Measurements from ENCODE around the gene EIF6.

EIF6 gene

GRCh38 chr20:35240811-35241293 is 43.7 kb downstream of the EIF6 start:
- Histone ChIP-seq H3K27me3 (ENCODE audit: control insufficient read depth, insufficient read depth, low read length) (peaks cover 14% of the 10 kb centered on the region), H3K36me3 (ENCODE audit: insufficient read depth, low read length) (no peaks in the 10 kb centered on the region), H3K9ac (ENCODE audit: low read depth, low read length) (no peak overlapping the region), H3K9me3 (replicated peaks; ENCODE audit: low read length) (no peaks in the 10 kb centered on the region), H3K4me1 (ENCODE audit: control insufficient read depth, insufficient read depth, low read length) (no peaks in the 10 kb centered on the region), H3K4me3 (ENCODE audit: low read length) (no peak overlapping the region), H3K4me2 (ENCODE audit: low read length) (no peak overlapping the region)

- Histone ChIP-seq H3K4me3 (ENCODE audit: low read length) (no peak overlapping the region), H3K36me3 (ENCODE audit: insufficient read depth, low read length) (no peaks in the 10 kb centered on the region), H3K4me1 (ENCODE audit: control insufficient read depth, insufficient read depth, low read length) (no peaks in the 10 kb centered on the region), H3K9ac (ENCODE audit: low read depth, low read length) (no peak overlapping the region), H3K27me3 (ENCODE audit: control insufficient read depth, insufficient read depth, low read length) (peaks cover 14% of the 10 kb centered on the region), H3K4me2 (ENCODE audit: low read length) (no peak overlapping the region), H3K9me3 (replicated peaks; ENCODE audit: low read length) (no peaks in the 10 kb centered on the region)
These were observed 44.3 kb downstream of the EIF6 start for GRCh38 chr20:35240083-35240810.

- Histone ChIP-seq H3K9me3 (replicated peaks; ENCODE audit: low read length) (no peaks in the 10 kb centered on the region), H3K9ac (ENCODE audit: low read depth, low read length) (no peak overlapping the region), H3K4me2 (ENCODE audit: low read length) (no peak overlapping the region), H3K27me3 (ENCODE audit: control insufficient read depth, insufficient read depth, low read length) (peaks cover 14% of the 10 kb centered on the region), H3K4me1 (ENCODE audit: control insufficient read depth, insufficient read depth, low read length) (no peaks in the 10 kb centered on the region), H3K36me3 (ENCODE audit: insufficient read depth, low read length) (no peaks in the 10 kb centered on the region), H3K4me3 (ENCODE audit: low read length) (no peak overlapping the region)
These were observed 45.8 kb downstream of the EIF6 start for GRCh38 chr20:35238735-35239134.

- no peak overlapping the region for H3K9ac ChIP-seq (ENCODE audit: low read depth, low read length)
- no peak overlapping the region for H3K4me2 ChIP-seq (ENCODE audit: low read length)
- no peaks in the 10 kb centered on the region for H3K9me3 ChIP-seq (replicated peaks; ENCODE audit: low read length)
- H3K27me3 ChIP-seq (ENCODE audit: control insufficient read depth, insufficient read depth, low read length), result peaks cover 14% of the 10 kb centered on the region
- no peaks in the 10 kb centered on the region for H3K36me3 ChIP-seq (ENCODE audit: insufficient read depth, low read length)
- H3K4me1 ChIP-seq (ENCODE audit: control insufficient read depth, insufficient read depth, low read length), result no peaks in the 10 kb centered on the region
- H3K4me3 ChIP-seq (ENCODE audit: low read length), result no peak overlapping the region
These were observed 46.4 kb downstream of the EIF6 start for GRCh38 chr20:35238170-35238569.

- no peaks in the 10 kb centered on the region for H3K9me3 ChIP-seq (replicated peaks; ENCODE audit: low read length)
- peaks cover 12% of the 10 kb centered on the region for H3K27me3 ChIP-seq (ENCODE audit: control insufficient read depth, insufficient read depth, low read length)
- no peak overlapping the region for H3K4me3 ChIP-seq (ENCODE audit: low read length)
- H3K4me1 ChIP-seq (ENCODE audit: control insufficient read depth, insufficient read depth, low read length), result peaks cover 4% of the 10 kb centered on the region
- H3K4me2 ChIP-seq (ENCODE audit: low read length), result no peak overlapping the region
- H3K9ac ChIP-seq (ENCODE audit: low read depth, low read length), result no peak overlapping the region
- H3K36me3 ChIP-seq (ENCODE audit: insufficient read depth, low read length), result no peaks in the 10 kb centered on the region
These were observed 47.1 kb downstream of the EIF6 start for GRCh38 chr20:35237486-35237885.

- Histone ChIP-seq H3K9me3 (replicated peaks; ENCODE audit: low read length) (no peaks in the 10 kb centered on the region), H3K36me3 (ENCODE audit: insufficient read depth, low read length) (no peaks in the 10 kb centered on the region), H3K4me1 (ENCODE audit: control insufficient read depth, insufficient read depth, low read length) (peaks cover 4% of the 10 kb centered on the region), H3K9ac (ENCODE audit: low read depth, low read length) (no peak overlapping the region), H3K4me2 (ENCODE audit: low read length) (no peak overlapping the region), H3K27me3 (ENCODE audit: control insufficient read depth, insufficient read depth, low read length) (peaks cover 9% of the 10 kb centered on the region), H3K4me3 (ENCODE audit: low read length) (no peak overlapping the region)
These were observed 48.7 kb downstream of the EIF6 start for GRCh38 chr20:35235881-35236280.

GRCh38 chr20:35232575-35232974 is 52.0 kb downstream of the EIF6 start:
- Histone ChIP-seq H3K9me3 (replicated peaks; ENCODE audit: low read length) (no peaks in the 10 kb centered on the region), H3K9ac (ENCODE audit: low read depth, low read length) (no peak overlapping the region), H3K4me3 (ENCODE audit: low read length) (no peak overlapping the region), H3K4me1 (ENCODE audit: control insufficient read depth, insufficient read depth, low read length) (peaks cover 4% of the 10 kb centered on the region), H3K36me3 (ENCODE audit: insufficient read depth, low read length) (no peaks in the 10 kb centered on the region), H3K4me2 (ENCODE audit: low read length) (no peak overlapping the region), H3K27me3 (ENCODE audit: control insufficient read depth, insufficient read depth, low read length) (peaks cover 12% of the 10 kb centered on the region)

All from skeletal muscle satellite cell (primary cell).